BE2C (cell line): ENCODE data around the gene C1QL4.
"Not testable (repeated sequence)": the region's sequence is repeated elsewhere in the genome, so short reads cannot be mapped to it uniquely, and the experiment has no call there.

ENCODE experiments used
- DNase-seq: peaks from one replicate; pipeline ENCODE4 v3.0.0-alpha.2; 2020
- H3K27me3 ChIP-seq: fragments of 250-450 bp; sonication (Bioruptor Pico); 2 replicates; pipeline ENCODE4 v1.5.1; 2020; ENCODE audit warnings: mild to moderate bottlenecking
- H3K36me3 ChIP-seq: fragments of 250-450 bp; sonication (Bioruptor Pico); 2 replicates; pipeline ENCODE4 v1.5.1; 2020; ENCODE audit warnings: mild to moderate bottlenecking
- H3K4me1 ChIP-seq: fragments of 250-450 bp; sonication (Bioruptor Pico); 2 replicates; pipeline ENCODE4 v1.5.1; 2020
- H3K4me3 ChIP-seq: 2 replicates; pipeline ENCODE4 v1.5.1; 2011; ENCODE audit warnings: low read depth, low read length
- H3K9me3 ChIP-seq: fragments of 250-450 bp; sonication (Bioruptor Pico); 2 replicates; pipeline ENCODE4 v1.5.1; 2020
- CTCF ChIP-seq: IDR thresholded peaks from 2 replicates; pipeline ENCODE4 v1.5.1; 2012; ENCODE audit warnings: mild to moderate bottlenecking, low read depth, low read length

Gene C1QL4

GRCh38 chr12:49335955-49336644 is 888 bp downstream of the C1QL4 start:
- peaks cover 3% of the 10 kb centered on the region; the same call in 1 of the 2 replicates for H3K27me3 ChIP-seq

GRCh38 chr12:49335118-49335954 is 1.7 kb downstream of the C1QL4 start:
- Histone ChIP-seq H3K4me1 (peaks cover 22% of the 10 kb centered on the region), H3K27me3 (peaks cover 3% of the 10 kb centered on the region; the same call in 1 of the 2 replicates), H3K36me3 (peaks cover 7% of the 10 kb centered on the region), H3K9me3 (no peaks in the 10 kb centered on the region), H3K4me3 (no peak overlapping the region)
- DNase-seq = no peak
- TF ChIP-seq CTCF = no peak

More at GRCh38 chr12:49335955-49336644, 888 bp downstream of the C1QL4 start:
- TF ChIP-seq CTCF = no peak
- no peak for DNase-seq
- H3K9me3 ChIP-seq = no peaks in the 10 kb centered on the region
- peaks cover 21% of the 10 kb centered on the region for H3K4me1 ChIP-seq
- H3K4me3 ChIP-seq = peak overlapping the region; percentile 76
- H3K36me3 ChIP-seq = peaks cover 2% of the 10 kb centered on the region

- DNase-seq = no peak
- no peak for TF ChIP-seq CTCF
- H3K36me3 ChIP-seq = peaks cover 12% of the 10 kb centered on the region
- no peak overlapping the region for H3K4me3 ChIP-seq
- H3K9me3 ChIP-seq = no peaks in the 10 kb centered on the region
- H3K4me1 ChIP-seq = peaks cover 19% of the 10 kb centered on the region
- H3K27me3 ChIP-seq = peaks cover 3% of the 10 kb centered on the region; the same call in 1 of the 2 replicates
These were observed 2.3 kb downstream of the C1QL4 start for GRCh38 chr12:49334681-49335080.

GRCh38 chr12:49334226-49334625 is 2.8 kb downstream of the C1QL4 start:
- Histone ChIP-seq H3K4me3 (no peak overlapping the region), H3K9me3 (no peaks in the 10 kb centered on the region), H3K36me3 (peaks cover 16% of the 10 kb centered on the region), H3K27me3 (peaks cover 3% of the 10 kb centered on the region; the same call in 1 of the 2 replicates), H3K4me1 (peaks cover 15% of the 10 kb centered on the region)
- TF ChIP-seq CTCF = no peak
- DNase-seq = no peak

- Histone ChIP-seq H3K4me1 (peaks cover 12% of the 10 kb centered on the region), H3K36me3 (peaks cover 21% of the 10 kb centered on the region)
- H3K4me3 ChIP-seq, DNase-seq, H3K27me3 ChIP-seq, H3K9me3 ChIP-seq: not testable (repeated sequence)
These were observed 3.2 kb downstream of the C1QL4 start for GRCh38 chr12:49333778-49334177.

GRCh38 chr12:49332891-49333371 is 4.1 kb downstream of the C1QL4 start:
- peaks cover 21% of the 10 kb centered on the region for H3K36me3 ChIP-seq
- TF ChIP-seq CTCF = no peak
- no peak overlapping the region for H3K4me3 ChIP-seq
- peaks cover 12% of the 10 kb centered on the region for H3K4me1 ChIP-seq
- no peaks in the 10 kb centered on the region for H3K9me3 ChIP-seq
- H3K27me3 ChIP-seq = peaks cover 3% of the 10 kb centered on the region; the same call in 1 of the 2 replicates
- no peak for DNase-seq
